NCI-H510A treated with DMSO at 0.1 percent for 48 hours (cell line): ENCODE data around the gene TRAK1.
A peak's percentile ranks its signal among the peaks of the same experiment; 100 is the strongest.
"Not testable (repeated sequence)": the region's sequence is repeated elsewhere in the genome, so short reads cannot be mapped to it uniquely, and the experiment has no call there.

ENCODE experiments used
- DNase-seq: peaks from one replicate; lab custom pipeline; 2025; lab: John Stamatoyannopoulos, UW

Gene TRAK1

GRCh38 chr3:42090973-42091731, at the start of gene TRAK1:
Gene TRAK1, plus strand, starts transcription at chr3:42091357. Its CDS starts 113 bp downstream, at chr3:42091470.
- DNase-seq: no peak

- DNase-seq: peak; percentile 16
These were observed 48.4 kb upstream of the TRAK1 start for GRCh38 chr3:42042747-42043098.

- DNase-seq: peak; percentile 54
These were observed 47.9 kb upstream of the TRAK1 start for GRCh38 chr3:42043099-42043813.

- no peak for DNase-seq
These were observed 45.4 kb upstream of the TRAK1 start for GRCh38 chr3:42045708-42046243.

- not testable (repeated sequence) for DNase-seq
These were observed 42.6 kb upstream of the TRAK1 start for GRCh38 chr3:42048526-42048925.

- no peak for DNase-seq
These were observed 41.0 kb upstream of the TRAK1 start for GRCh38 chr3:42050126-42050525.

- DNase-seq: no peak
These were observed 39.6 kb upstream of the TRAK1 start for GRCh38 chr3:42051384-42052131.

- DNase-seq: no peak
These were observed 39.0 kb upstream of the TRAK1 start for GRCh38 chr3:42052132-42052483.

- DNase-seq: no peak
These were observed 38.4 kb upstream of the TRAK1 start for GRCh38 chr3:42052484-42053351.

- no peak for DNase-seq
These were observed 37.7 kb upstream of the TRAK1 start for GRCh38 chr3:42053476-42053875.

- DNase-seq: no peak
These were observed 35.9 kb upstream of the TRAK1 start for GRCh38 chr3:42055291-42055690.

GRCh38 chr3:42056840-42057239, 34.3 kb upstream of the TRAK1 start:
- DNase-seq: peak; percentile 10

- no peak for DNase-seq
These were observed 33.5 kb upstream of the TRAK1 start for GRCh38 chr3:42057561-42058211.

- no peak for DNase-seq
These were observed 30.0 kb upstream of the TRAK1 start for GRCh38 chr3:42061025-42061712.

GRCh38 chr3:42061713-42062380, 29.3 kb upstream of the TRAK1 start:
- no peak for DNase-seq

GRCh38 chr3:42062464-42062863, 28.7 kb upstream of the TRAK1 start:
- DNase-seq: no peak

- no peak for DNase-seq
These were observed 27.3 kb upstream of the TRAK1 start for GRCh38 chr3:42063888-42064287.

GRCh38 chr3:42066516-42067181, 24.5 kb upstream of the TRAK1 start:
- no peak for DNase-seq

- DNase-seq: no peak
These were observed 23.8 kb upstream of the TRAK1 start for GRCh38 chr3:42067326-42067725.
